ENCODE measurements around the gene CDHR1.
"Not testable (repeated sequence)": the region's sequence is repeated elsewhere in the genome, so short reads cannot be mapped to it uniquely, and the experiment has no call there.

The CDHR1 gene

GRCh38 chr10:84194424-84195043 lies at the start of gene CDHR1:
Gene CDHR1 (plus strand): TSS chr10:84194537. CDS start chr10:84194761, 224 bp downstream.
- DNase-seq, result no peak

DNA sequence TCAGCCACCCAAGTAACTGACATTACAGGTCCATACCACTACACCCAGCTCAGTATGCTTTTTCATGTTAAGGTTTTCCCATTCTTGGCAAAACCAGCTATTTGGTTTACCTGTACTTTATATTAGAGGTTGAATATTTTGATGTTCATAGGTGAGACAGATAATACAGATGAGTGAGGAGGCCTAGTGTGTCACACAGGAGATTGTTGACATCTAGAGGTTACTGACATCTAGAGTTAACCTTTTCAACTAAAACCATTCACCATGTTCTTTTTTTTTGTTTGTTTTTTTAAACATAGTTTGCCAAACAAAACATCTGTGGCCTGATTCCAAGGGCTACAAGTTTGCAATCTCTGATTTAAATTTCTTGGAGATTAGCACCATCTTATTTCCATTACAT lies 47.0 kb upstream of the CDHR1 start:
- DNase-seq, result no peak

DNA sequence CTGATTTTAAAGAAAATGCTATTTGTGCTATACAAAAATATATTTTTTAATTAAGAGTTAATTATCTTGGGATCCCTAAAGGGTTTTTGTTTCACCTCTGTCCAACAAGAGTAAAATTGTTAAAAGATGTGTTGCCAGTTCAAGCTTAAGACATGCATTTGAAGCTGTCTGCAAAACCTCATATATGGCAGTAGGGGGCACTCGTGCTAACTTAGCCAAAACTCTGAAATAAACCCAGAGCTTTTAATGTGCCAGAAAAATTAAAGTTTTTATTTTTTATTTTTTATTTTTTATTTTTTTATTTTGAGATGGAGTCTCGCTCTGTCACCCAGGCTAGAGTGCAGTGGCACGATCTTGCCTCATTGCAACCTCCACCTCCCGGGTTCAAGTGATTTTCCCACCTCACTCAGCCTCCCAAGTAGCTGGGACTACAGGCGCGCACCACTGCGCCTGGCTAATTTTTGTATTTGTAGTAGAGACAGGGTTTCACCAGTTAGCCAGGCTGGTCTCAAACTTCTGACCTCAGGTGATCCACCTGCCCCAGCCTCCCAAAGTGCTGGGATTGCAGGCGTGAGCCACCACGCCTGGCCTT lies 46.2 kb upstream of the CDHR1 start:
- not testable (repeated sequence) for DNase-seq

- no peak for DNase-seq
These were observed 44.5 kb upstream of the CDHR1 start for GRCh38 chr10:84149854-84150253.

GRCh38 chr10:84152769-84153168 lies 41.6 kb upstream of the CDHR1 start:
- DNase-seq, result no peak

DNA sequence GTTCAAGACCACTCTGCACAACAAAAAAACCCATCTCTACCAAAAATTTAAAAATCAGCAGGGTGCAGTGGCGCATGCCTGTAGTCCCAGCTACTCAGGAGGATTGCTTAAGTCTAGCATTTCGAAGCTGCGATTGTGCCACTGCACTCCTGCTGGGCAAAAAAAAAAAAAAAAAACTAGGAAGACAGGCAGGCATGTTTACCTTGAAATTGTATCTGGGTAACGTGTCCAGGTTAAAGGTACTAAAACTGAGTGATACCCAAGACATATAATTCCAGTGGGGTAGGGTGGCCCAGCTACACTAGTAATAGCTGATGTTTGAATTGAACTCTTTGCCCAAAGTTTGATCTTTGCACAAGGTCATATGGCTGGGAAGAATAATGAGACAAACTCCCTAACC lies 38.8 kb upstream of the CDHR1 start:
- no peak for DNase-seq

- no peak for DNase-seq
These were observed 38.3 kb upstream of the CDHR1 start for GRCh38 chr10:84156009-84156408.

- DNase-seq, result no peak
These were observed 37.6 kb upstream of the CDHR1 start for GRCh38 chr10:84156768-84157167.

DNA sequence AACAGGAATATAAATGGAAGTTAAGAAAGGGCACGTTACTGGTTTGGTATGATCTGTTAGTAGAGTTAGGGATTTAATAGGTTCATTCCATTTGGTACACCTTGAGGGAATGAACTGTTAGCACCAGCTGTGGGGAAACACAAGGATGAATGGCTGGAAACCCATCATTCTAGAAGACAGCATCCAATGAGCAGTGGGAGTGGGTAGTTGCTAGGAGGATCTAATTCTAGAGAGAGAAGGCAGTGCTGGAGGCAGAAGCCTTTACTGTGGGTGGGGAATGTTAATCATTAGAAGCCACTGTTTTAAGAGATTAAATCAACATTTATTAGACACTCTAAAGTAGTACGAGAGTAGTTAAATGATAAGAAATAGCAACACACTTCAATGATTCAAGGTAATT lies 36.3 kb upstream of the CDHR1 start:
- no peak for DNase-seq

- no peak for DNase-seq
These were observed 35.8 kb upstream of the CDHR1 start for GRCh38 chr10:84158550-84158949.

DNA sequence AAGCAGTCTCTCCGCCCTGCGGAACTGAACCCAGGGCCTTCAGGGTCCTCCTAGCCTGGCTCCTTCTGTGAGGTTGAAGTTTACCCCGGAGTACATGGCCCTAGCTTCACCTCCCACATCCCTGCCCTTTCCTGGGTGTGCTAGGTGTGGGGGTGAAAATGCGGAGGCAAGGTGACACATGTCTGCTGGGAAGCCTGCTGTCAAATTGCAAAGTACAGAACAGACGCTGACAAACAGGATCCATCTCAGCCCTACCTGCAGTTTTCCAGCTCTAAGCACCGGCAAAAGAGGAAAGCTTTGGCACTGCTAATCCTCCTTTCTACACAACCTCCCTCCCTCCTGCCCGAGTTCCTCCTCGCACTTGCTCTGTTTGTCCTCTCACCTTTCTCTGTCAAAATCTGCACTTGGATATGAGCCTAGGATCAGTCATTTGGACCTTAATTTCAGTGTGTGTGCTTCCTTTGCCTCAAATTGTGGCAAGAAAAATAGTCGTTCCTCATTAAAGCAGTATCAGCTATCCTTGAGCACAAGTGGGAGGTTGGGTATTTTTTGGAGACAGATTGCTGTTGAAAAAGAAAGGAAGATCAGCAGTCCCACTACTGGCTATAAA lies 35.2 kb upstream of the CDHR1 start:
- no peak for DNase-seq

DNA sequence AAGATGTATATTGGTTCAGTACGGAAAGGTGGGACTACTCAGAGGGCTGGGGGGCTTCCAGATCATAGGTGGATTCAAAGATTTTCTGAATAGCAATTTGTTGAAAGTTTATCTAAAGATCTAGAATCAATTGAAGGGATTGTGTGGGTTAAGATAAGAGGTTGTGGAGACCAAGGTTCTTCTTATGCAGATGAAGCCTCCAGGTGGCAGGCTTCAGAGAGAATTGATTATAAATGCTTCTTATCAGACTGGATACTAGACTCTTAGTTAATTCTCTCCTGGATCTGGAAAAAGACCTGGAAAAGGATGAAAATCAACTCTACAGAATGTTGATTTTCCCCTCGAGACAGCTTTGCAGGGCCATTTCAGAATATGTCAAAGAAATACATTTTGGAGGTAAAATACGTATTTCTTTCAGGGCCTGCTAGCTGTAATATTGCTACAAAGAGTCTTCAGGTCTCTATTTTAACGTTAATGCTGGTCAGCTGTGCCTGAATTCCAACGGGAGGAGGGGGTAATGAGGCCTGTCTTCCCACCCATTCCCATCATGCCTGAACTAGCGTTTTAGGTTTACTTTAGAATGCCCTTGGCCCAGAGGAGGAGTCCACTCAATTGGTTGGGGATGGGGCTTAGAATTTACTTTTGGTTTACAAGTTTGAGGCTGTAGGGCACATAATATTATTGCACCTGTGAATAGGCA lies 33.5 kb upstream of the CDHR1 start:
- no peak for DNase-seq

GRCh38 chr10:84163996-84164395 lies 30.3 kb upstream of the CDHR1 start:
- DNase-seq, result no peak

DNA sequence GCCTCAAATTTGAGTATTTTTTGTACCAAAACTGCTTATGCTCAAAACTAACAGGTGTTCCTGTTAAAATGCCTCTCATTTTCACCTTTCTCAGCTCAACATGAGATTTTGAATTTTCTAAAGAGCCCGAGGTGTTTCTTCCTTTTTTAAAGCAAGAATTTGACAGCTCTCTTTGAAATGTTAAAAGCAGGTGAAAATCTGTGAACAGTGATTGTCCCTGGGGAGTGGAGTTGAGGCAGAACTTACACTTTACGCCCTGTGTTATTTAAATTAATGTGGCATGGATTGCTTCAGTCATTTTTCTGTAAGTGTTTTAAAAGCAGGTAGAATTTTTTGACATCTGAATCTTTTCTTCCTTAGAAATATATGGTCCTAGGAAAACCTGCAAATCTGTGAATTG lies 29.9 kb upstream of the CDHR1 start:
- no peak for DNase-seq

DNA sequence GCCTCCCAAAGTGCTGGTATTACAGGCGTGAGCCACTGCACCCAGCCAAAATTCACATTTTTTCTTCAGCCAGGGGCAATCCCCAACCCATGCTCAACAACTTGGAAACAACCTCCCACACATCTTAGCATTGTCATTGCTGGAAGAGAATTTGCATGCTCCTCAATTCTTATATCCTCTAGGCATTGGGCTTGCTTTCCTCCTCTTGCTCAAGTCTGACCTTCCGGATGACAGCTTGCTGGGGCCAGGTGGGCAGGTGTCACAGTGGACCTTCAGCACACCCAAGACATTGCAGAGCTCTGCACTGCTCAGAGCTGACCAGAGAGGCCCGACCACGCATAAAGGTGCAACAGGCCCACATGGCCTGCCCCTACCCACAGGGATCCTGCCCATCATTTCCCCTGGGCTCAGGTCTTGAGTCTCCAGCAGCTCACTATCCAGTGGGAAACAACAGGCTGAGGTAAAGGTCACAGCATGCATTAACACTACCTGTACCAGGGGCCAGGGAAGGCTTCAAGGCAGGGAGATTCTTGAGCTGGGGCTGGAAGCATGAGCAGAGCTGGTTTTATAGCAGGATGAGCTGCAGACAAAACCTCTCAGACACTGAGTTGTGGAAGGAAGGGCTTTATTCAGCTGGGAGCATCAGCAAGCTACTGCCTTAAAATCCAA lies 27.6 kb upstream of the CDHR1 start:
- DNase-seq, result no peak

GRCh38 chr10:84167289-84167653 lies 27.1 kb upstream of the CDHR1 start:
- DNase-seq, result not testable (repeated sequence)

DNA sequence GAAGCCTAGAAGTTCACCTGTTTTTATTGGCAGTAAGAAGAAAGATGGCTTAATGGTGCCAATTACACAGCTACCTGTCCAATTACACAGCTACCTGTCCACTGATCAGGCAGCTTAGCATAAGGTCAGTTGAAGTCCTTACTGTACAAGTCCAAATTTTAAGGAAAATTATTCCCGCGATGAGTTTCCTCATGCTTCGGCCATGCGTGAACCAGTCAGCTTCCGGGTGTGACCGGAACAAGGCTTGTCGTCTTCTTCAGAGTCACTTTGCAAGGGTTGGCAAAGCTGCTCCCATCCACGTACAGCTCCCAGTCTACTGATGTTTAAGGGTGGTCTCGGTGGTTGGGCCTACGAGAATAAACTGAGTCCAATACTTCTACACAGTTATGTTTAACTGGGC lies 26.0 kb upstream of the CDHR1 start:
- DNase-seq, result not testable (repeated sequence)

GRCh38 chr10:84171237-84171636 lies 23.1 kb upstream of the CDHR1 start:
- not testable (repeated sequence) for DNase-seq

GRCh38 chr10:84171700-84172466 lies 22.5 kb upstream of the CDHR1 start:
- DNase-seq, result not testable (repeated sequence)

- no peak for DNase-seq
These were observed 21.6 kb upstream of the CDHR1 start for GRCh38 chr10:84172467-84173356.

- DNase-seq, result no peak
These were observed 20.8 kb upstream of the CDHR1 start, which contains the start of gene GPR15LG for GRCh38 chr10:84173501-84173929. Gene GPR15LG (plus strand): TSS chr10:84173801. CDS start chr10:84173852, 51 bp downstream.

Data from activated T-cell treated with anti-CD3 and anti-CD28 coated beads for 4 hours (primary cell).